Choroid plexus epithelial cell (primary cell): ENCODE data around the gene CFAP54.
A peak's percentile ranks its signal among the peaks of the same experiment; 100 is the strongest.

Experiments used
- DNase-seq: peaks from one replicate; pipeline ENCODE4 v3.0.0-alpha.2; 2010; ENCODE audit warnings: low read depth
- H3K4me3 ChIP-seq: 2 replicates; pipeline ENCODE4 v1.5.1; 2011; ENCODE audit warnings: low read depth, mild to moderate bottlenecking, control low read depth, low read length, moderate library complexity
- TF ChIP-seq, protein P1 (sequence below): conservative IDR thresholded peaks from 2 replicates; pipeline ENCODE4 v1.5.1; 2011; ENCODE audit warnings: low read depth, mild to moderate bottlenecking, control low read depth, inconsistent platforms, low read length, moderate library complexity

Gene CFAP54

DNA sequence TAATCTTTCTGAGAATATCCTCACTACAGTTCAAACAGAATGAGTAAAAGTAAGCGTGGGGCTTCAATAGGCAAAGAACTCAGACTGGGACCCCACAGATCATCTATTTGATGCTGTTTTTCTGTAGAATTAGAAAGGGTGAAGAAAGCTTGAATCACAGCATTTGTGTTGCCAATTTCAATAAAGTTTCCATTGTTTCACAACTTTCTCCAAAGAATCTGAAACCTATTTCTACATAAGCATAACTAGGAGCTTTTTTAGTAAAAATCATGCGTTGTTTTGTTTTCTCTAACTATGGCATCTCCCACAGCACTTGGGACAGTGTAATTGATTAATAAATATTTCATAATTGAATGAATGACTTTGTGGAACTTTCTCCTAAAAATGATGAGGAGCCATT is 401.0 kb downstream of the CFAP54 start:
- TF ChIP-seq, protein P1, sequence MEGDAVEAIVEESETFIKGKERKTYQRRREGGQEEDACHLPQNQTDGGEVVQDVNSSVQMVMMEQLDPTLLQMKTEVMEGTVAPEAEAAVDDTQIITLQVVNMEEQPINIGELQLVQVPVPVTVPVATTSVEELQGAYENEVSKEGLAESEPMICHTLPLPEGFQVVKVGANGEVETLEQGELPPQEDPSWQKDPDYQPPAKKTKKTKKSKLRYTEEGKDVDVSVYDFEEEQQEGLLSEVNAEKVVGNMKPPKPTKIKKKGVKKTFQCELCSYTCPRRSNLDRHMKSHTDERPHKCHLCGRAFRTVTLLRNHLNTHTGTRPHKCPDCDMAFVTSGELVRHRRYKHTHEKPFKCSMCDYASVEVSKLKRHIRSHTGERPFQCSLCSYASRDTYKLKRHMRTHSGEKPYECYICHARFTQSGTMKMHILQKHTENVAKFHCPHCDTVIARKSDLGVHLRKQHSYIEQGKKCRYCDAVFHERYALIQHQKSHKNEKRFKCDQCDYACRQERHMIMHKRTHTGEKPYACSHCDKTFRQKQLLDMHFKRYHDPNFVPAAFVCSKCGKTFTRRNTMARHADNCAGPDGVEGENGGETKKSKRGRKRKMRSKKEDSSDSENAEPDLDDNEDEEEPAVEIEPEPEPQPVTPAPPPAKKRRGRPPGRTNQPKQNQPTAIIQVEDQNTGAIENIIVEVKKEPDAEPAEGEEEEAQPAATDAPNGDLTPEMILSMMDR, result no peak
- DNase-seq, result no peak
- no peak overlapping the region for H3K4me3 ChIP-seq

DNA sequence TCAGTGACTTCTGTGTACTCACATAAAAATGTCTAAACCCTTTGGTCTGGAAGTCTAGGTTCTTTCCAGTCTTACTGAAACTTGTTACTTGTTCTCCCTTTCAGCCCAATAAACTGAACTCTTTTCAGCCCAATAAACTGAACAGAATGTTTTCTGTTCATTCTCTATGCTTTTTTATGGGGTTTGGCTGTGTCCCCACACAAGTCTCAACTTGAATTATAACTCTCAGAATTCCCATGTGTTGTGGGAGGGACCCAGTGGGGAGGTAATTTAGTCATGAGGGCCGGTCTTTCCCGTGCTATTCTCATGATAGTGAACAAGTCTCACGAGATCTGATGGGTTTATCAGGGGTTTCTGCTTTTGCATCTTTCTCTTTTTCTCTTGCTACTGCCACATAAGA is 402.7 kb downstream of the CFAP54 start:
- H3K4me3 ChIP-seq, result no peak overlapping the region
- no peak for DNase-seq
- TF ChIP-seq, protein P1, result no peak

DNA sequence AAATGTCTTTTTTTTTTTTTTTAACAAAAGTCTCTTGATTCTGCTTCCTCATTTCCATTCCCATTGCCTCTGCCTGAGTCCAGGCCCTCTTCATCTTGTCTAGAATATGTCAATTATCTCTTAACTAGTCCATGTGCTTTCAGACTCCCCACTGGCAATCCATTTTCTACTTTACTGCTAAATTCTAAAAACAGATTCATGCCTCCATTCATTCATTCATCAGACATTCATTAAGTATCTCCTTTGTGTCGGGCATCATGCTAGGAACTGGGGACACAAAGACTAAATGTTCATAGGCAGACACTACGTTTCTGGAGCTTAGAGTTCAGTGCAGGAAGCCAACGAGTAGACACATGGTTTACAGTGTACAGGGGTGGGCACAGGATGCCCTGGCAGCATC is 408.0 kb downstream of the CFAP54 start:
- no peak for DNase-seq
- TF ChIP-seq, protein P1, result no peak
- no peak overlapping the region for H3K4me3 ChIP-seq

DNA sequence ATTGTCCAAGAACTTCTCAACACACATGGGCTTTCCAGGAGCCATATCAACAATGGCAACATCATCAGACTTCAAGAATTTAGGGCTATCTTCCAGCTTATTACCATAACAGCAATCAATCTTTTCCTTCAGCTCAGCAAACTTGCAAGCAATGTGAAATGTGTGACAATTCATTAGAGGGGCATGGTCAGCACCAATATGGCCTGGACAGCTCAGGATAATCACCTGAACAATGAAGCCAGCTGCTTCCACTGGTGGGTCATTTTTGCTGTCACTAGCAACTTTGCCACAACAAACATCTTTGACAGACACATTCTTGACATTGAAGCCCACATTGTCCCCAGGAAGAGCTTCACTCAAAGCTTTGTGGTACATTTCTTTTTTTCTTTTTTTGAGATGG is 411.8 kb downstream of the CFAP54 start:
- TF ChIP-seq, protein P1, result no peak
- DNase-seq, result no peak
- H3K4me3 ChIP-seq, result no peak overlapping the region

DNA sequence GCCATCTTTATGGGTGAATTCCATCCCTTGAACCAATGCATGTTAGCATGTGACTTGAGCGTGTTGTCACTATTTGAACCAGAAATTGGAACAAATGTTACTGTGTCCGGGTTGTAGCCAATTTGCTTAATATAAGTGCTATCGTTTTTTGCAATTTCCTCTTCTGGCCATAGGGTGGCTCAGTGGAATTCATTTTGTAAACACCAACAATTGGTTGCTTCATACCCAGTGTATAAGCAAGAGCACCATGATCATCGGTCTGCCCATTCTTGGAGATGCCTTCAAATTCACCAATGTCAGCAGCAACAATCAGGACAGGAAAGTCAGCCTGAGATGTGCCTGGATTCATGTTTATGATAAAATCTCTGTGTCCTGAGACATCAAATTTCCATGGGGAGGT is 412.7 kb downstream of the CFAP54 start:
- peak; percentile 46 for DNase-seq
- TF ChIP-seq, protein P1, result peak; percentile 26
- no peak overlapping the region for H3K4me3 ChIP-seq

DNA sequence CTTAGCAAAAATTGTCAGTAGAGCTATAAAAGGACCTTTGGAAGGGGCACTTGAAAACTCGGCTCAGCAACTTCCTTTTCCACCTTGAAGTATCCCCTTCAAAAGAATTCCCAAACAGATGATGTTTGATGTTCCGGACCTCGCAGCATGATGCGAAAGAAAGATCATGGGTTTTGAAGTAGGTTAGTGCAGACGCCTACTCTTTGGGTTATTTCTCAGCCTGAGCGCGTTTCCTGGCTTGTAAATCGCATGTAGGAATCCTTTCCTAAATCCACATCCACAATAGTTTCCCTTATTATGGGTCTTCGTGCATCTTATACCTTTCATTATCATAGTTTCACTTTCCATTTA is 417.1 kb downstream of the CFAP54 start:
- peak overlapping the region; percentile 97 for H3K4me3 ChIP-seq
- TF ChIP-seq, protein P1, result no peak
- DNase-seq, result no peak

DNA sequence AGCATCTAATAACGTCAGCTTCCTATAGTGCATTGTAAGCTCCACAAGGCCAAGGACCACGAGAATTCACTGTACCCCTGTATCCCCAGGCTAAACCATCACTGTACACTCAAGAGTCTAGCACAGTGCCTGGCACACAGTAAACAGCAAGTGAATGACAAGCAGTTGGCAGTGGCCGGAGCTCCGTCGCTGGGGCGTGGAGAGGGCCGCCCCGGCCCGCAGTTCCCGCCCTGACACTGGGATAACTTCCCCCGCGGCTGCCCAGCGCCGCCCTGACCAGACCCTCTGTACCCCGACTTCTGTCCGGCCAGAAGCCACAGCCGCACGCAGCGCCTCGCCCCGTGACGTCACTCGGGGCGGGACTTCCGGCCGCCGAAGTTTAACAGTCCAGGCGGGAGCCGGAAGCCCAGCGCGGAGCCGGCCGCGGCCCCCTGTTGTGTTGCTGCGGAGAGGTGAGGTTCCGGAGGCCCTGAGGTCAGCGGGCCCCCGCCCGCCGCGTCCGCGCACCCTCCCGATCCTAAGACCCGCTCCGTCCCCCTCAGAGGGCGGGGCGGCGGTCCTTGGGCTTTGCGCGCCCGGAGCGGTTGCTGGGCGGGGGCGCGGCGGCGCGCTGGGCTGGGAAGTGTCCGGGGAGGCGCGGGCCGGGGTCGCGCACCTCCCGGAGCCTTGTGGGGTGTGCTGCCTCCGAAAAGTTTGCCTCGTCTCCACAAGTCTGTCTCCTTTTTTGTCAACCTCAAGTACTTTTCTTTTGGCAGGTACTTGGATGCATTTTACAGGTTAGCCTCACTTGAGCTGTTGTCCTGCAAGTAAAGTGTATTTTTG is 417.7 kb downstream of the CFAP54 start, which contains the start of gene NEDD1:
TSS of gene NEDD1 (plus strand) at position 409 of the 822 bp plus-strand sequence. CDS start 2,503 bp downstream, outside the sequence.
- TF ChIP-seq, protein P1, result no peak
- peak within 1 kb of the TSS; percentile 97 for H3K4me3 ChIP-seq
- peak; percentile 68 for DNase-seq
